ENCODE data around the gene MBD3.

DNA sequence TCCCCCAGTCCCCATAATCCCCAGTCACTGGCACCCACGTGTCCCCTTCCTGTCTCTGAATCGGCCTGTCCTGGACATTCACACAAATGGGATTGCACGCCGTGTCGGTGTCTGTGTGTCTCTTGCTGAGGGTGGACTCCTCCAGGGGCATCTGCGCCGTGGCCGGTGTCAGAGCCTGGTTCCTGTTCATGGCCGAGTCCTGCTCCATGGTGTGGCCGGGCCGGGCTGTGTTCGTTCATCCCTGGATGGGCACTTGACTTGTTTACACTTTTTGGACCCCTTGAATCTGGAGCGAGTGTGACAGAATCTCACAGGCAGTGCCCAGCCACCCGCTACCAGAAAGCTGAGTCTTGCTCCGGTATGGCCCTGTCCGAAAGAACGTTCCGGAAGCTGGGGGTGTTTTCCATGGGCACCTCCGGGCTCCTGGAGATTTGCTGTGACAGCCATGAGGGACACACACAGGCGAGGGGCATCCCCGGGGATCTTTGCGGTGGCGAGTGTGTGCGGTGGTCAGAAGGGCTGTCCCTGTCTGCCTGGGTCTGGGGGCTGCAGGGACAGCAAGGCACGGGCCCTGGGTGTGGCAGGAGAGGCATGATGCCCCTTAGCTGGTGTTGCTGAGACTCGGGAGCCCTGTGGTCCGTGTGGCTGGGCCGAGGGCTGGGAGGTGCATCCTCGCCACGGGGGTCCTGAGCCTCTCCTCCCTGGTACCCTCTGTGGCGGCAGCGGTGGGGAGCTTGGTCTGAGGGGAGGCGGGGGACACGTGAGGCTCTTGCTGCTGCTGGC lies 18.1 kb downstream of the MBD3 start:
- TF ChIP-seq, protein P1, sequence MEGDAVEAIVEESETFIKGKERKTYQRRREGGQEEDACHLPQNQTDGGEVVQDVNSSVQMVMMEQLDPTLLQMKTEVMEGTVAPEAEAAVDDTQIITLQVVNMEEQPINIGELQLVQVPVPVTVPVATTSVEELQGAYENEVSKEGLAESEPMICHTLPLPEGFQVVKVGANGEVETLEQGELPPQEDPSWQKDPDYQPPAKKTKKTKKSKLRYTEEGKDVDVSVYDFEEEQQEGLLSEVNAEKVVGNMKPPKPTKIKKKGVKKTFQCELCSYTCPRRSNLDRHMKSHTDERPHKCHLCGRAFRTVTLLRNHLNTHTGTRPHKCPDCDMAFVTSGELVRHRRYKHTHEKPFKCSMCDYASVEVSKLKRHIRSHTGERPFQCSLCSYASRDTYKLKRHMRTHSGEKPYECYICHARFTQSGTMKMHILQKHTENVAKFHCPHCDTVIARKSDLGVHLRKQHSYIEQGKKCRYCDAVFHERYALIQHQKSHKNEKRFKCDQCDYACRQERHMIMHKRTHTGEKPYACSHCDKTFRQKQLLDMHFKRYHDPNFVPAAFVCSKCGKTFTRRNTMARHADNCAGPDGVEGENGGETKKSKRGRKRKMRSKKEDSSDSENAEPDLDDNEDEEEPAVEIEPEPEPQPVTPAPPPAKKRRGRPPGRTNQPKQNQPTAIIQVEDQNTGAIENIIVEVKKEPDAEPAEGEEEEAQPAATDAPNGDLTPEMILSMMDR (IDR thresholded peaks at IDR 0.05; ENCODE audit: low read depth, low read length) = no peak
- no peak for TF ChIP-seq POLR2A (IDR thresholded peaks at IDR 0.05; ENCODE audit: extremely low read depth, insufficient read length)
- TF ChIP-seq, protein P2, sequence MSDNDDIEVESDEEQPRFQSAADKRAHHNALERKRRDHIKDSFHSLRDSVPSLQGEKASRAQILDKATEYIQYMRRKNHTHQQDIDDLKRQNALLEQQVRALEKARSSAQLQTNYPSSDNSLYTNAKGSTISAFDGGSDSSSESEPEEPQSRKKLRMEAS (IDR thresholded peaks at IDR 0.05; ENCODE audit: low read depth, low read length) = no peak
- no peak for TF ChIP-seq MYC (IDR thresholded peaks at IDR 0.05; ENCODE audit: low read depth, low read length)

All from NB4 (cell line).